RKO (cell line): ENCODE data around the gene KSR1.
"Not testable (repeated sequence)": the region's sequence is repeated elsewhere in the genome, so short reads cannot be mapped to it uniquely, and the experiment has no call there.

Source experiments
- DNase-seq: peaks from one replicate; pipeline ENCODE4 v3.0.0-alpha.2; 2016; ENCODE audit warnings: low spot score

The KSR1 gene

DNA sequence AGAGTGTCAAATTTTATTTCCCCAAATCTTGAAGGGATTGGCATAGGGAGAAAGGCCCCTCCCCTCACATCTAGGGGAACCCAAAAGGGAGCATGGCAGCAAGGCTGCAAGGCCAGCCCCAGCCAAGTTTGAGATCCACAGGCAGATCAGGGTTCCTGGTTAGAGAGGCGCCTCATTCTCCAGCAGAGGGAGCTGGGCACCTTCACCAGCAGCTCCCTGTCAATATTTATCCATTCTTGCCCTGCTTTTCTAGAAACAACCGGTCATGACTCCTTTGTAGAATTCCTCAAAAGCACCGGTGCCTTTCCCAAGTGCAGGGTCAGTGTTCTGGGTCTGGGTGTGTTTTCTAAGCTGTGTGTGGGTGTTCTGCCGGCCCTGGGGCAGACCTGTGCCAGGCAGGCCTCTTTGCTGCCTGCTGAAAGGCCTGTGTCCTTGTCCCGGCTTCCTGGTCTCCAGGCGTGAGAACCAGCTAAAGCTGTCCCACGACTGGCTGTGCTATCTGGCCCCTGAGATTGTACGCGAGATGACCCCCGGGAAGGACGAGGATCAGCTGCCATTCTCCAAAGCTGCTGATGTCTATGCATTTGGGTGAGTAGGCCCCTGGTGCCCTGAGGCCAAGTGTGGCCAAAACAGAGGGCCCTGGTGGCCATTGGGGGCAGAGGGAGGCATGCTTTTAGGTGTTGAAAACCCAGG is 153.5 kb downstream of the KSR1 start:
- peak; percentile 15 for DNase-seq

DNA sequence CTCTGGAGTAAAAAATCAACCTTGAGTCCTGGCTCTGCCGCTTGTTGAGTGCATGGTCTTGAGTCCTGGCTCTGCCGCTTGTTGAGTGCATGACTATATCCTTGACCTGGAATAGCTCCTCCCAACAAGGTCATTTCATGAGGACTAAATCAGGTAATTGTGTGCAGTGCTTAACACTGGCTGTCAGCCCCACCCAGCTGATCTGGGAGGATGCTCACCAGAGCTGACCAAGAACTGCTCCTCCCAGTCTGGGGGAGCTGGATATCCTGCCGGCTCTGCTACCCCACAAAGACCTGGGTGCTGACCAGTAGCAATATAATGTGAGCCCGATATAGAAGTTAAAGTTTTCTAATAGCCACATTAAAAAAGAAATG is 154.0 kb downstream of the KSR1 start:
- DNase-seq: no peak

DNA sequence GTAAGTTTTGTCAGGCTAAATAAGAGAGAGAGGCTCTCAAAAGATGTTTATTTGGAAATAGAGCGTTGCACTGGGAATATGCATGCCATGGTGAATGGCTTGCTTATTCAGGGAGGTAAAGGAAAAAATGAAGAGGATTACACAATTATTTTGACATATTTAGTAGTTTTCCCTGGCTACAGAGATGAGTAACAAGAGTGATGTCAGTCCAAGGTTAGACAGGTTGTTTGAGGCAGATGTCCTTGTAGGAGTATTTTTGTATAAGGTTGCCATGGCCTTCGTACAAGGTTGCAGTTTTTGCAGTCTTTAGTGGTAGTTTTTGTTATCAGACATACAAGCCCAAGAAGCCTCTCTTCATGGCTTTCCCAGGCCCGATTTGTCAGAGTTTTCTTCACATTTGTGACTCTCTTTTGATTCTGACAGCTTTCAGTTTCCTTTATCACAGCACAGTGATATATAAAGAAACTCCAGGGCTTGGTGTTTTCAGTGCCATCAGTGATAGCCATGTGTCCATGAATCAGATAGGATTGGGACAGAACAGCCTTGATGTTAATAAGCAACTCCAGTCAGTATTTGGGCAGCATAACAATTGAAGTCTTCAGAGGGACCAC is 156.0 kb downstream of the KSR1 start:
- DNase-seq: no peak

DNA sequence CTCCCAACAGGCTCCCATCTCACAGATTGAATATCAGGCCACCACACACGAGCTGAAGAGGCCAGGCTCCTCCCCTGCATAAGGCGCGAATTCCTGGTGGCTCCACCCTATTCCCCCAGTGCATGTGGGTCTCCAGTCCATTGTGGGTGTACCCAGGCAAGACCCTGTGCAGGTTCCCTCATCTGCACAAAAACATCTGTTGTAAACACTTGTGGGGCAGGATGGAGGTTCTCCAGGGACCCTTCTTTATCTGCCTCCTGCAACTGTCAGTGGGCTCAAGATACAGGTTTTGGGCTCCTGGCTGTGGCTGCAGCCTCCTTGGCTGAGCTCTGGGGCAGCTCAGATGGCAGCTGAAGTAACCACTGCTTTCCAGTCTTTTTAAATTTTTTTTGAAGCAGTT is 157.2 kb downstream of the KSR1 start:
- DNase-seq: no peak

DNA sequence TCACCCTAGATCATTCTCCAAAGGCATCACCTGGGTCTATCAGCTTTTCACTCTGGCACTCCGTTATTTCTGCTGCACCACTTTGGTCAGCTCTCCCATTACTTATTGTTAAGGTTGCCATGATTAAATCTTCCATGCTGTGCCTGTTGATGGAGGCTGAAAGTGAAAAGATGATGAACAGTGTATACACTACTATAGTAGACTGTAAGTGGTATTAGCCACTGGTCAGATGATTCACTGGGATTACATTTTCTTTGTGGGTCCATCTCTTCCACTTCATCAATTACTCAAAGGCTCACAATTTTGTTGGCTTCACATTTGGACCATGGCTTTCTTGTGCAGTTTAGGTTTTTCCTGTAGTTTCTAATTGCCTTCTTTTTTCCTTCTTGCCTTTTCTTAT is 158.9 kb downstream of the KSR1 start:
- no peak for DNase-seq

DNA sequence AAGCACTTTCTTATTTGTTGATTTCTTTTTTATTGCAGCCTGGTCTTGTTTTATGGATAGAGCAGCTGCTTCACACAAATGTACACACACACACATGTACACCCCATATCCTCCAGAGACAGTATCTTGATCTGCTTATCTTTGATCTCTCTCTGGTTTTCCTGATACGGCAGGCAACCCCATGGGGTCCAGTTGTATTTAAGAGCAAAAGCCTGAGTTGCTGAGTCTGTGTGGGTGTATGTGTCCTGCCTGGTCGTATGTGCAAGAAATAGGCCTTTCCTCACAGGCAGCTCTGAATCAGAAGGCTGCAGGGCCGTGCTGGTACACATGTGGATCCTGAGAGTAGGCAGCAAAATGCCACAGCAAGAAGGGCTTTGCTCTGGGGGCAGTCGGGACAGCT is 160.2 kb downstream of the KSR1 start:
- no peak for DNase-seq

DNA sequence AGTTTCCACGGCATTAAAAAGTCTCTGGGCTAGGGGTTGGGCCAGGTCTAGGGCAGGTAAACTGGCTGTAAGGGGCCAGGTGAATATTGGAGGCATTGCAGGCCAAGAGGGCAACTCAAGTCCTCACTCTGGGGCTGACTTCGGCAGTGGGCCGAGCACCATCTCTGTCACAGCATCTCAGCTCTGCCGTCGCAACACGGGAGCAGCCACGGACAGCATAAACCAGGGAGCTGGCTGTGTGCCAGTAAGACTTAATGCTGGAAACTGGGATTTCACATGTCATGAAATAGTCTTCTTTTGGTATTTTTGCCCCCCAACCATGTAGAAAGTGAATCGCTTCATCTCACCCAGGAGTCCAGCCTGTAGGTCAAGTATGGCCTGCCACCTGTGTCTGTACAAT is 162.2 kb downstream of the KSR1 start:
- DNase-seq: no peak

DNA sequence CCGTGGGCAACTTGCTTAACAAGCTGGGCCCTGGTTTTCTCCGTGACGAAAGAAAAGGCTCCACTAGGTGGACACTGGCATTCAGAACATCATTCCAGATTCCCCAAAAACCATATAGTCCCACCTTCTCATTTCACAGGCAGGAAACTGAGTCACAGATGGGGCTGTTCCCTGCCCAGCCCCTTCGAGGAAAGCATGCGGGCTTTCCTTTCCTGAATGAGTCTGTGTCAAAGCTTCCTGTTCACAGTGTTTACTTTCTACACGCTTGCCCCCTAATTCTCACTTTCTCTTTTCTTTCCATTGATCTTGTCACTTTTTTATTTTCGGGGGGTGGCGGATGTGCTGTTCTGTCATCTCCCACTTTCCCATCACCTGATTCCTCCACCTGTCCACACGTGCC is 164.5 kb downstream of the KSR1 start:
- no peak for DNase-seq

DNA sequence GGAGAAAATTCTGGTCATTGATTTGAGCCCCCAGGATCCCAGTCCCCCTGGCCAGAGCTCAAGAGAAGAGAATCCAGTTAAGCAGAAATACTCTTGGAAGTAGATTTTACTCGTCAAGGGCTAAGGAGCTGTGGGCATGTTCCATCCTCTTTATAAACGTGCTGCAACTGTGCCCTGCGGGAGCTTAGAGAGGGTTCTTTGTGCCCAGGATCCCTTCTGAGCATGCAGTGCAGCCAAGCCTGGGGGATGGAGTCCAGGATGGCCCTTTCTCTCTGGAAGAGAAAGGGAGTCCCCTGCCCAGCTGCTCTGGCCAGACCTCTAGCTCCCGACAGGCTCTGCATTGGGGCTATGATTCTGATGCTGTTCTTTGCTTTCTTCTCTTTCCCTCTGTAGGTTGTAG is 165.3 kb downstream of the KSR1 start:
- no peak for DNase-seq

DNA sequence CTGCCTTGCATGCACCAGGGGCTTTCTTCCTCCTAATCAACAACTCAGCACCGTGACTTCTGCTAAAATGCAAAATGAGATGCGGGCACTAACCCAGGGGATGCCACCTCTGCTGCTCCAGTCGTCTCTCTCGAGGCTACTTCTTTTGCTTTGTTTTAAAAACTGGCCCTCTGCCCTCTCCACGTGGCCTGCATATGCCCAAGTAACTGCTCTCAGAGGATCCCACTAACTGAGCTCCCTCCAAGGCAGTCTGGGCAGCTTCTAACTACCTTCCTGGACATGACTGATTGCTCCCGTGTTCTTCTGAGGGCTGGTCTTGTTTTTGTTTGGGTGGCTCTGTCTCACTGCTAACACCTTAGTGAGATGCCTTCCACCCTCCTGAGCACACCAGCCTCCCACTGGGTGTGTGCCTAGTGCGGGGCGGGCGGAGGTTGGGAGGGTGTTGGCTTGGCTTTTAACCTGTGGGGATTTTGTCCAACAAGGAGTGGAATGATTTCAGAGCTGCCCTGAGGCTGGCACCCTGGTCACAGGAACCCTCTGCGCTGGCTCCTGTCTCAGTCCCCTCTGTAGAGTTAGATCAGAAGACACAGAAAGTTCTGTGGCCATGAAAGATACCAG is 165.8 kb downstream of the KSR1 start:
- DNase-seq: no peak

DNA sequence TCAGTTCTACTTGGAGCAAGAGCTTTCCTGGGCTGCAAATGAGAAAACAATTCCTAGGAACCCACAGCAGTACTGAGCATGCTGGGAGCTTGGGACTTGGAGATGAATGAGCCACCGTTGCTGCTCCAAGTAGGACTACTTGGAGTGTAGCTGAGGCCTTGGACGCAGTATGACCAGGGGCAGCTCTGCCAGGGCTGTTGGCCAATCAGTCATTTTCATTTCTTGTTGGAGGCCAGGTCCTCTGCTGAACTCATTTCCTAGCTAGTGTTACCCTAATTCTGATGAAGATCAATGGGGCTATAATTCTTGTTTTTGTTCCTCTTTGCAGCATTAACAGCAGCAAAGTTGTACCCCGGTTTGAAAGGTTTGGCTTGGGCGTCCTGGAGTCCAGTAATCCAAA is 166.7 kb downstream of the KSR1 start:
- no peak for DNase-seq

DNA sequence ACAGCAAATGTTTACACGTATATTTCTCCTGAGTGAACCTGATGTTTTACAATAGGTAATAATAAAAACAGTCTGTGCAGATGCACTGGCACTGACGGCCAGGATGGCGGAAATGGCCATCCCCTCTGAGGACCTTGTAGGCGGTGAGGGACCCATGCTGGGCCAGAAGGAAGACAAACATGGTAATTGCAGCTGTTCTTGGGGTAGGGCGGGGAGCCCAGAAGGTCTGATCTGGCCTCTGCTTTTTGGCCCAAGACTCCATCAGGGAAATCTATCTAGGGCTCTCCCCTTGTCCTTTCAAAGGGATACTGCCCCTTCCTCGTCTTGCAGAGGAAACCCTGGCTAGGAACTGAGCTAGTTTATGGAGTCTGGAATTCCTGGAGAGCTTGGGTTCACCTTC is 167.4 kb downstream of the KSR1 start:
- no peak for DNase-seq

DNA sequence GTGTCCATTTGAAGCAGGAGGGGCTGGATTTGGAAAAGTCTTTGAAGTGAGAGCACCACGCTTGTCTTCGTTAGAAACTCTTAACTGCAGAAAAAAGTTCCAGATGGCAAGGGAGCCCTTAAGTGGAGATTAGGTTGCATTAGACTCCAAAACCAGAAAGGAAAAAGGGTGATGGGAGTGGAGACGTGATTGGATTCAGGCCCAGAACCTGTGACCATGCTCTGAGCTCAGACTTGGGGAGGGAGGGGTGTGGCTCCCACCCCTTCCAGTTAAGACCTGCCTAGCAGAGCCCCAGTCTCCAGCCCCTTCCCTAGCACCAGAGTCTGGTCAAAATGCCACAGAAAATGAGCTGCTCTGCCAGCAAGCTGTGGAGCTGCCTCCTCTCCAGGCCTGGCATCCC is 168.3 kb downstream of the KSR1 start:
- DNase-seq: no peak

DNA sequence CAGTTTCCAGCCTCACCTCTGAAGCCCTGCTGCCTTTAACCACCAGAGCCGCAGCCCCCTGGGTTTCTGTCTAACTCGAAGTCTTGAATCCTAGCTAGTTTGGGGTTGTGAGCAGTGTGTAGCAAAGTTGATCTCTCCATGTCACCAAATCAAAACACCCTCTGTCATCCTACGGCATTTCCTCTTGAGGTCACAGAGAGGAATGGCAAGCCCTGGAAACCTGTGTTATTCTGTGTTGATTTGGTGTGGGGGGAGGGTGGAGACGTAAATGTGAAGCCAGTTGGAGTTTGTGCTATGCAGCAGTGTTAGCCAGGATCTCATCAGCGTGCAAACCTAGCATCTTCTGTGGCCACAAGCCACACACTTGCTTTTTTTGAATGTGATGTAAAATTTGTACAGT is 169.6 kb downstream of the KSR1 start:
- no peak for DNase-seq

DNA sequence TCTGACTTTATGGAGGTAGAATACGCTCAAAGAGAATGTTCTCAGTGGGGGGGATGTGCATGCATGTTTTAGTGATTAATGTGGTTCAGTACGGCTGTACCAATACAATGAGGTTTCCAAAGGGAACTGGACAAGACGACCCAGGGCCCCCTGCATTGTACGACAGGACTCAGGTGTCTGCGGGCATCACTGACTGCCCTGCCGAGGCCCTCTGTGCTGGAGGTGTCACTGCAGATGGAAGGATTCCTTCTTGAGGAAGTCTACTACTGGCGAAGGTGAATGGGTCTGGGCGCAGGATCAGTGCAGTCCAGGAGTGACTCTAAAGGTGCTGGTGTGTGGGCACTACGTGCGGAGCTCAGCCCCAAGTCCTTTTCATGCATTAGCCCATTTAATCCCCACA is 171.3 kb downstream of the KSR1 start:
- DNase-seq: no peak

DNA sequence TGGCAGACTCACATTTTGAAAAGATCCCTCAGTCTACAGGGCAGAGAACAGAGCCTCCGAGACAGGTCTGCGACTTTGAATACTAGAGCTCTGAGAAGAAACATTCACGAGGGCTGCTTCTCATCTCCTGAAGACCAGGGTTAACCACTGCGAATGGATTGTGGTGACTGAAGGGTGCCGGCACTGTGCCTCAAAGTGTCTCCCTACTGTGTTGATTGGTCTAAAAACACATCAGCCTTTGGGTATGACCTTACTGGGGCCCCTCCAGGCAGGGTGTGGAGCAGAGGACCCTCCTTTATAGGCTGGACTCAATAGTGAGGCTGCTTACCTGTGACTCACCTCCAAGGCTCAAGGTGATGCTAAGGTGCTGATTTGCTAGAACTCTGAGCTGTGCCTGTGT is 172.1 kb downstream of the KSR1 start:
- no peak for DNase-seq

DNA sequence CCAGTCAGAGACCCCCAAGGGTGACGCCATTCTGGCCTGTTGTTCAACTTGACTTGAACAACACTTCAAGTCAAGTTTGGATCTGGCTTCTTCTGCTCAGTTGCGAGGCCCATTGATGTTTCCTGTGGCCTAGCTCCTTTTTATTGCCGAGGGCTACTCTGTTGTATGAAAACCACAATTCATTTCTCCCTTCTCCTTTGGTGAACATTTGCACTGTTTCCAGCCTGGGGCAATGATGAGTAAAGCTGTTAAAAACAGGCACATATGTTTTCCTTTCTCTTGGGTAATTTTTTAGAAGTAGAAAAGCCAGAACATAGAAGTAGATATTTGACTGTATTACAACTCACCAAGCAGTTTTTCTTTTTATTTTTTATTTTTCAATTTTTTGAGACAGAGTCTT is 173.0 kb downstream of the KSR1 start:
- not testable (repeated sequence) for DNase-seq

DNA sequence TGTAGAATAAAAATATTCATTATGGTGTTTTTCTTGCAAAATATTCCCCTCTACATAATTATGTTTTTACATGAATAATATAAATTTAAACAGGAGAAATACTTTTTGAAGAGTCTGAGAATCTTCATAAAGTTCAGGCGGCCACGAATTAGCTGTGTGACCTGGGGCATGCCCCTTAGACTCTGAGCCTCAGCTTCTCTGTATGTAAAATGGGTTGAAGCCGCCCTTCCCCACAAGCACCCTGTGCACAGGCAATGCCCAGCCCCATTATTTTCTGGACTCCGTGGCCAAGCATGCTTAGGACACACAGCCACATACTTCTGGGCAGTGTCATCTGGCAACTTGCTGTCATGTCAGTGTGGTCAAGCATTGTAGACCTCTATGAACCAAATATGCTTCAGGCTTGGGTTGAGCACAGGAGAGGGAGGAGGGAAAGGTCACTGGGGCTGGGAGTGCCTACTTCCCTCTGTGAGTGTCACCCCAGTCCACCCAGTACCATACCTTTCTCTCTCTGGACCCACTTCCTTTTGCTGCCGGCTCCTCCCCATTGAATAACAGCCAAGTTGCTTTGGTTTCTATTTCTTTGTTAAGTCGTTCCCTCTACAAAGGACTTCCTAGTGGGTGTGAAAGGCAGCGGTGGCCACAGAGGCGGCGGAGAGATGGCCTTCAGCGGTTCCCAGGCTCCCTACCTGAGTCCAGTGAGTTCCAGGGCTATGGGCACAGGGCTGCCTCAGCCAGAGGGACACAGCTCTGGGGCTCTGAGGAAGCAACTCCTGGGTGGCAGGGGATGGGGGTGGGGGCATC is 174.6 kb downstream of the KSR1 start, which contains the start of gene LGALS9:
LGALS9 (plus strand) TSS at position 582 of the 804 bp plus-strand sequence; CDS start at position 660, 78 bp downstream.
- no peak for DNase-seq

DNA sequence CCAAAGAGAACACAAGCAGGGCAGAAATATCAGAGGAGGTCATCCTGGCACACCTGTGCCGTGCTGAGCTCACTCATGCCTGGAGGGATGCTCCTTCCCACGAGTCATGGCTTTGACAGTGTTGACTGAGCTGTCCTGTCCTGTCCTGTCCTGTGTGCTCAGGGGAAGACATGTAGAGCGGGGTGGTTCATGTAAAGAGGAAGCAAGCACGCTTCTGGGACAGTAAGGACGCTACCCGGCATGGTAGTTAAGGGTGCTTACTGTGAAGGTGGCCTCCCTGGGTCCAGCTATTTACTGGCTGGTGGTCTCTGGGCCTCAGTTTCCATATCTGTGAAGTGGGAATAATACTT is 175.1 kb downstream of the KSR1 start:
- no peak for DNase-seq

DNA sequence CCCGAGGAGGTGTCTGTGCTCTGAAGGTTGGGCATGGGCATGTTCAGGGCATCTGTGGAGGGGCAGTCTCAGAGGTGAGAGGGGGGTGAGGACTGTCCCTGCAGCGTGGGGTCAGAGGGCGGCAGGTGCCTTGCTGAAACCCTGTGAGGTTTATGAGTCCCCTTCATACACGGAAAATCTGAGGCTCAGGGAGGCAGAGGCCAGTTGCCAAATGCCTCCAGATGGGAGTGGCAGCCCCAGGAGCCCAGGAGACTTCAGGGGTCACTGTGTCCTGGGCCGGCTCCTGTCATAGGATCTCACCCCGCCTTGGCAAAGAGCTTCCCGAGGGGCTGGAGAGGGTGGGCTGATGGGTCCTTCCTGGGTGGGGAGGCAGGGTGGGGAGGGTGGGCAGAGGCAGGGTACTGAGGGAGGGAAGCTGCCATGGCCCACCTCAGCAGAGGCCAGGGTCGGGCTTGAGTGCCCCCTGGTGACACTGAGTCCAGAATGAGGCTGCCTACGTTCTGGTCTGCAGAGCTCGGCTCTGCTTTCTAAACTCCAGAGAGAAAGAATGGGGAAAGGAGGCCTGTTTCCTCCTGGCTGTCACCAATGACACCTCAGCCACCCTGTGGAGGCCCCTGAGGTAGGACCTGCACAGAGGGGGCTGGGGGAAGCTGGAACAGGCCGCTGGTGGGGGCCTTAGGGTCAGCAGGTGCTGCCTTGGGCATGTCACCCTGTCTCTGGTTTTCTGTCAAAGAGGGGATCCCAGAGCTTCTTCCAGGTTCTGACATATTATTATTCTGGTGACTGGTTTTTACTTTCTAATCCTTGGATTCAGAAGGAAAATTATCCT is 175.9 kb downstream of the KSR1 start:
- no peak for DNase-seq

DNA sequence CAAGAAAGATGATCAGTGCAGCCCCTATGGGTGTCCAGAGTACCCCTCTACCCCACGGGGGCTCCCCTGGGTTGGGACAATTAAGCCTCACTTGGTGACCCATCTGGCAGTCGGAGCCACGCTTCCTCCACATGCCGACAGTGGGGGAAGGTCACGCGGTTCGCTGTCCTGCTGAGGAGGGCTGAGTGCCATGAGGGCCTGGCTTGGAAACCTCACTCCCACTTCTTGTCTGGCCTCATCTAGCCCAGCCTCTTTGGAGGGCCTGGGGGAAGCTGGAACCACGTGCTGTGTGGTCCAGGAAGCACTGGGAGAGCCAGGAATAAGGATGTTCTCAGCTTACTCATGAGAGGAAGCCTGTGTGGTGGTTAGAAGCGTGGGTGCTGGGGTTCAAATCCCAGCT is 176.5 kb downstream of the KSR1 start:
- DNase-seq: not testable (repeated sequence)
